Urothelium cell line (cell line): Measurements from ENCODE around the gene SLC25A42.
"Not testable (repeated sequence)": the region's sequence is repeated elsewhere in the genome, so short reads cannot be mapped to it uniquely, and the experiment has no call there.

Experiments
- DNase-seq: peaks from one replicate; pipeline ENCODE4 v3.0.0; 2011; ENCODE audit warnings: low spot score, mixed read lengths
- FAIRE-seq: peaks from 2 replicates; lab custom pipeline; 2011; peaks lifted over from hg19 to GRCh38; lab: Jason Lieb, UNC

Gene SLC25A42, protein sequence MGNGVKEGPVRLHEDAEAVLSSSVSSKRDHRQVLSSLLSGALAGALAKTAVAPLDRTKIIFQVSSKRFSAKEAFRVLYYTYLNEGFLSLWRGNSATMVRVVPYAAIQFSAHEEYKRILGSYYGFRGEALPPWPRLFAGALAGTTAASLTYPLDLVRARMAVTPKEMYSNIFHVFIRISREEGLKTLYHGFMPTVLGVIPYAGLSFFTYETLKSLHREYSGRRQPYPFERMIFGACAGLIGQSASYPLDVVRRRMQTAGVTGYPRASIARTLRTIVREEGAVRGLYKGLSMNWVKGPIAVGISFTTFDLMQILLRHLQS

DNA sequence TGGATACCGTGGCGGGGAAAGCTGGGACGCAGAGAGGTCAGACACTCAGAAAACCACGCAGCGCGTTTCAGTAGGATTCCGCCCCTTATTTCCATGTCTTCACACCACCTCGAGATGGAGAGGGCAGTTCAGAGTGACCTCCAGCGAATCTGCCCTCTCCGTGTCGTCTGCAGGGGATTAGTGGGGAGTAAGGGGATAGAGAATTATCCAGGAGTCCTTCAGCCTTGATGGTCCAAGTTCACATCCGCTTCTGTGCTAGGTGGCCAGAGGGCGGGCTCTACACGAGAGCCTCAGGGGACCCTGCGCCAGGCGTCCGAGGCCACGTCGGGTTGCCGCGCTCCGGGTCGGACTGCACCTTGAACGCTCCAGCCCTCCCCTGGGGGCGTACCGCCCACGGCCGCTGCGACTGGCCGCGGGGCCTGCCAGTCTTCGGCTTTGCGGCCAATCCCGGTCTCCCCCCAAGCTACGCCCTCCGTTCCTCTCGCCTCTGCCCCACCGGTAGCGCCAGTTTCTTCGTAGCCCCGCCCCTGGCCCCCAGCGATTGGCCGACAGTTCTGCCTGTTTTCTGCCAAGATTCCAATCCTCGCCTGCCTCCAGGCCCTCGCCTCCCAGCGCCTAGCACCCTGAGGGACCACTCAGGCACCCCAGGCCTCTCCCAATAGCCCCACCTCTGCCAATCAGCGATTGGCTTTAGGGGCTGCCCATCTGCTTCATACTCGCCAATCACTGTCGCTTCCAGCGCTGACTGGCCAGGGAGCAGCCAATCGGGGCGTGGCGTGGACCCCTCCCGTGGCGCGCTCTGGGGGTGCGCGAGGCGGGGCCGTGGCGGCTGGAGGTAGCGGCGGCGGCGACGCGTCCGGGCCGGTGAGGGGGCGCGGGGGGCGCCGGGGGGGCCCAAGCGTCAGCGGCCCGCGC lies at the start of gene SLC25A42:
TSS of gene SLC25A42 (plus strand) at position 812 of the 915 bp plus-strand sequence. CDS start 32,131 bp downstream, outside the sequence.
- DNase-seq, result peak; percentile 99
- FAIRE-seq, result no peak

DNA sequence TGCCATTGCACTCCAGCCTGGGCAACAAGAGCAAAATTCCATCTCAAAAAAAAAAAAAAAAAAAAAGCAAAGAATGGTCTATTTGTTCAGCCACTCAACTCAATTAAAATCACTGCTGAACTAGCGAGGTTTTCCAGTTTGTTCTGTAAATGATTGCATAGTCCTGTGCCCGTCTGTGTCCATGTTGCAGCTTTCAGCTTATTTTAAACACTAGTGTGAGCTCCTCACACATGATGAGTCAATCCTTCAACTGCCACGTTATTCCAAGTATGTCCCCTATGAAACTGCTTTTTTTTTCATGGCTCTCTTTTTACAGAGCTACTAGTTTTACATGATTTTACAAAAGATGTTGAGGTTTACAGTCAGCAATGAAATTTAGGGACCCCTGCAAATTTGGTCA lies 42.7 kb upstream of the SLC25A42 start:
- no peak for DNase-seq
- FAIRE-seq, result no peak

DNA sequence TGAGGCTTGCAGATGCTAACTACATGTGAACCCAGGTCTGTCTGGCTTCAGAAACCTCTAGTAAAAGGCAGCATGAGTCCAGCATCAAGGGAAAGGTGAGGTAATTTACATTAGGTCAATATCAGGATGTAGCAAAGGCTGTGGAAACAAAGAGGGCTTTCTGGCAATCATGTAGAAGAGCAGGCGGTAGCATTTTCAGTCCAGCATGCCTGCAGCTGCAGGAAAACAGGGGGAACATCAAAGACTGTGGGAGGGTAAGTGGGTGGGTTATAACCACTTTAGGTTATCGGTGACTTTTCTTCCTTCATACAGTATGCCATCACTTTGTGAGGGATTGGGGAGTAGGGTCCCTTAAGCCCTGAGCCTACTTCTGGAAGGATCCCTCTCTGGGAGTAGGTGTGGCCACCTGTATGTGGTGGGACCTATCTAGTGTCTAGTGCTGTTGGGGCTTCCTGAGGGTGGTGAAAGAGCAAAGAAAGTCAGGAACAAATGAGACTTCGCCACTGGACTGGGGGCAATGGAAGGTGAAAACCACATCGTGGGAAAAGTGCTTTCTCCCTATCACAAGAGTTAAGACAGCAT lies 41.3 kb upstream of the SLC25A42 start:
- DNase-seq (no peak), FAIRE-seq (no peak)

DNA sequence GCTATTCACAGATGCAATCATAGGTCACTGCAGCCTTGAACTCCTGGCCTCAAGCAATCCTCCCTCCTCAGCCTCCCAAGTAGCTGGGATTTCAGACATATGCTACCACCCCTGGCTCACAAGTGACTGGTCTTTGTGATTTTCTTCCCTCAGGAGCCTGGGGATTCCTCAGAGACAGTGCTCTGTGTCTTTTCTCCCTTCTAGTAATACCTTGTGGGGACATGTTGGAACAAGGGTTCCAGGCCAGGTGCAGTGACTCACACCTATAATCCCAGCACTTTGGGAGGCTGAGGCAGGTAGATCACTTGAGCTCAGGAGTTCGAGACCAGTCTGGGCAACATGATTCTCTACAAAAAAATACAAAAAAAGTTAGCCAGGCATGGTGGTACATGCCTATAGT lies 40.4 kb upstream of the SLC25A42 start:
- not testable (repeated sequence) for DNase-seq, FAIRE-seq

DNA sequence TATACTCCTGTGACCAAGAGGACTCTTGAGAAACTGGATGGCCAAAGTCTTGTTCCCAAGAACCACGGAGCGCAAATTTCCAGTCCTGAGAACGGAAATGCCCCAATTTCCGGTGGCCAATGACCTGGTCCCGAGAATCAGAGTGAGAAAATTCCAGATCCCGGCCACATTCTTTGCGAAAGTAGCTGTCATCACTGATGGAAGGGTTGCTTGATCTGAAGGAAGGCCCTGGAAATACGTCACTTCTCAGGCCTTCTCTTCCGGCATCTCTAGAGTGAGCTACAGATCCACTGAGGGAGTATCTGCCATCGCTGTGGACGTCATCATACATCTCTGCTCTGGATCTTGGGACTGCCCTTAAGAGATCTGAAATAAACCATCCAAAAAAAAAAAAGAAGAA lies 37.9 kb upstream of the SLC25A42 start:
- DNase-seq (no peak), FAIRE-seq (no peak)

DNA sequence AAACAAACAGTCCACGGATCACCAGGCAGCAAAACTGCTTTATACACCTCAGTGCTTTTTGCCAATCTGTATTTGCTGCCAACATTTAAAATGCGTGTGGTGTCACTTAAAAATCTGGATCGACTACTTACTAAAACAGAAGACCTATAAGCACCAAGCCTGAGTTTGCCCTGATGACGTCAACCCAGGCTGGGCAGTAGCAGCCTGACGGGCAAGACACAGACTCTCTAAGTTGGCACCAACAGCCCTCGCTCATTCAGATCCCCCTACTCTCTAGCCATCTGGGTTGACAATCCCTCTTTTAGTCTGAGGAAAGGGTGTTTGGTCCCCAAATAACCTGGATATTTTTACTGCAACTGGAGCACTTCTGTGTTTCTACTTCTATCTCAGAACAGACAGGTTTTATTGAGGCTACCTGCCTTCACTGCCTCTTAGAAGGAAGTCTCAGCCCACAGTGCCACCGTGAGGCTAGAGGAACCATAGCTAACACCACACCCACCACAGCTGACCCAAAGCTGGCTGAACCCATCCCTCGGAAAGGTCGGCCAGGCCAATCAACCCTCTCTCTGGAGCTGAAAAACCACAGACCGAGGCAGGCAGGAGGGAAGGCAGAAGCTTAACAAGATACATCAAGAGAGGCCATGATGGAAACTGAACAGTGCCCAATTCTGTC lies 37.4 kb upstream of the SLC25A42 start:
- DNase-seq (no peak), FAIRE-seq (no peak)

DNA sequence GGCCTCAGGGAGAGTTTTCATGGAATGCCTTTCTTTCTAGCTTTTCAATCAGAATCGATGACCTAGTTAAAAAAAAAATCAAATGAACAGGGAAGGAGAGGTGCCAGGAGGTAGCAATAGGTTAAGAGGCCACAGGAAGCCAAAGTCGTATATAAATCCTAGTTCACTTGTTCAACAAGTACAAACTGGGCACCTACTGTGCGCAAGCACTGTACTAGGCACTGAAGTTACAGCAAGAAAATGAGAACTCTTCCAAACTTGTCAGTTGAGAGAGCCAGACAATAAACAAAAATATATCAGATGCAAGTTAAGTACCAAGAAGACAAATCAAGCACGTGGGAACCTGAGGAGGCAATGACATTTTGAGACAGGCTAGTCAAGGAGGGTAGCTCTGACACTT lies 36.6 kb upstream of the SLC25A42 start:
- FAIRE-seq, result no peak
- DNase-seq, result no peak

DNA sequence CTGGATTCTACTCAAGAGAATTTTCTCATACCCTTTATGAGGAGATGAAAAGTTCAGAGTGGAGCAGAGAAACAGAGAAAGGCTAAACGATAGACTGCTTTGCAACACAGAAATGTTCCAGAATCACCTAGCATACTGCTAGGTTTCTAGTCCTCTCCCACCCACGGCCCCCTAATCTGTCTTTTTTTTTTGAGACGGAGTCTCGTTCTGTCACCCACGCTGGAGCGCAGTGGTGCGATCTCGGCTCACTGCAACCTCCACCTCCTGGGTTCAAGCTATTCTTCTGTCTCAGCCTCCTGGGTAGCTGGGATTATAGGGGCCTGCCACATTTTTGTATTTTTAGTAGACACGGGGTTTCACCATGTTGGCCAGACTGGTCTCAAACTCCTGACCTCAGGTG lies 35.3 kb upstream of the SLC25A42 start:
- no peak for FAIRE-seq
- DNase-seq, result no peak

DNA sequence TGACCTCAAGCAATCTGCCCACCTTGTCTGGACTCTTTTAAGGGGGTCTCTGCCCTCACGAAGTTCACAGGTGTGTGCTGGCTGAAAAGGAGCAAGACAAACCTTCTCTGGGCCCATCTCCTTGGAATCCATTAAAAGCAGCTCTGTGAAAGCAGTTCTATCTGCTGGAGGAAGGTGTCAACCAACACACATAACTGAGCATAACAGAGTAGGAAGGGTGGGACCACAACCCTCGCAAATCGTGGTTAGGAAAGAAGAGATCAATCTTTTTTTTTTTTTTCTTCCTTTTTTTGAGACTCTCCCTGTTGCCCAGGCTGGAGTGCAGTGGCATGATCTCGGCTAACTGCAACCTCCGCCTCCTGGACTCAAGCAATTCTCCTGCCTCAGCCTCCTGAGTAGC lies 31.9 kb upstream of the SLC25A42 start:
- FAIRE-seq, result no peak
- DNase-seq, result no peak

DNA sequence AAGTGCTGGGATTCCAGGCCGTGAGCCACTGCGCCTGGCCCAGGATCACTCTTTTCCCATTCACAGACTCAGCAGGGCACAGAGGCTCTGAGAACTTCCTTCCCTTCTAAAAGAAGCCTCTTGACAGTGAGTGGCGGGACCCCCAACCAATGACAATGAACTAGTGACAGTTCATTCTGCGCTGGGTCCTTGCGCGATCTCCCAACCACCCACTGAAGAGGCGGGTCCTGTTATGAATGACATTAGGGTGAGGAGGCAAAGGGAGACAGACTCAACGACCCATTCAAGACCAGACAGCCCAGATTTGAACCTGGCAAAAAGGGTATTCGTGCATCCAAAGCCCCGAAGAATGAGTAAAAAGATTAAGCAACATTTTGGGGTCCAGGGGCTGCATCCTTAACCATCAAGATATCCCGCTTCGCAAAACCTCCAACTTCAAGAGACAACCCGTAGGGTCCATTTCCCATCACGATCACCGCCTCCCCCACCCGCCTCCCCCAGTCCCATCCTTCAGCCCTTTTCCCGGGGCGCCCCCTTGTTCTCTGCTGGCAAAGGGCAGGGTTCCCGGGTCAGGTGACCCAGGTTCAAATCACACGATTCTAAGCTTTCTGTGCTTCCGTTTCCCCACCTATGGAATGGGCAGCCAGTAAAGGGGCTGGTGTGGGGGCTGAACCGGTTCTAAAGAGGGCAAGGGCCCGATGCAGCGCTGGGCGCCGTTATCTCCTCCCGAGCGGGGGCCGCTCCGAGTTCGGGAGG lies 31.2 kb upstream of the SLC25A42 start:
- FAIRE-seq, result no peak
- DNase-seq, result peak; percentile 57

DNA sequence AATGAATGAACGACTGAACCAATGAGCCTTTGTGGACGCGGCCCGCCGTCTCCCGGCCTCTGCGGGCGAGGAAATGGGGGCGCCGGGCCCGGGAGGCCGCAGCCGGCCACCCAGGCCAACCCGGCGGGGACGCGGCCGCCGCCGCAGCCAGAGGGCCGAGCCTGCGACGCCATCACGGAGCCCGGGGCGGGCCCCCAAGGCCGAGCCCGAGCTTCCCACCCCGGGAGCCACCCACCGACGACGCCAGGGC lies 30.7 kb upstream of the SLC25A42 start:
- DNase-seq, result no peak

DNA sequence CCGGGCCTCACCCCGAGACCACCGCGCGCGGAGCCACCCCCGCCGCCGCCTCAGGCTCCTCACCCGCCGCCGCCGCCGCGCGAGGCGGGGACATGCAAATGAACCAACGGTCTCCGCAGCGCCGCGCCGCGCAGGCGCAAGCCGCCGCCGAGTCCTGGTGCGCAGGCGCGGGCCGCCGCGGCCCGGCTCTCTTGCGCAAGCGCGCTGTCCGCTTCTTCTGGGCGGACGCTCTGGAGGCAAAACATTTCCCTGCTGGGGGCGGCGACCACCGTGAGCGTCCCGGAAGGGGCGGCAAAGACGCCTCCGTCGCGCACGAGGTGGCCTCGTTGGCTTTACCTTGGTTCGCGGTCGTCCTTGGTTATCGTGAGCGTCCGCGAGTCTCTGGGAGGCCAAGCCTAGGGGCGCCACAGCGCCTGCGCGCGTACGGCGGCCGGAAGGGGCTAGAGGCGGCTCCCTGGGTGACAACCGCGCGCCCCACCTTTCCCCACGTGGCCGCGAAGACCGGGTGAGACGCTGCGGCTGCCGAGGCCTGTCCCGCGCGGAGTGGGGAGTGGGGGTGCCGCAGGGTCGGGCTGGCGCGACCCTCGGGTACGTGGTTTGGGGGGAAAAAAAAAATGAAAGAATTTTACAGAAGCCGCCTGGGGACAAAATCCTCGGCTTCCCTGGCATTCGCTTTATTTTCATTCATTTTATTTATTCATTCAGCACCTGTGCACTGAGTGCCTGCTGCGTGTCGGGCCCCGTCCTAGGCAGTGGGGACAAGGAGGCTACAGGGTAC lies 30.2 kb upstream of the SLC25A42 start, which contains the start of the genes ARMC6 and SUGP2:
TSS of gene ARMC6 (plus strand) at position 178 of the 778 bp plus-strand sequence. CDS start 607 bp downstream, outside the sequence.
TSS of gene SUGP2 (minus strand) at position 92 of the 778 bp plus-strand sequence. CDS start 2,446 bp downstream, outside the sequence.
- FAIRE-seq (no peak), DNase-seq (peak; percentile 95)

More for the DNA sequence above, 30.7 kb upstream of the SLC25A42 start:
- FAIRE-seq, result no peak

DNA sequence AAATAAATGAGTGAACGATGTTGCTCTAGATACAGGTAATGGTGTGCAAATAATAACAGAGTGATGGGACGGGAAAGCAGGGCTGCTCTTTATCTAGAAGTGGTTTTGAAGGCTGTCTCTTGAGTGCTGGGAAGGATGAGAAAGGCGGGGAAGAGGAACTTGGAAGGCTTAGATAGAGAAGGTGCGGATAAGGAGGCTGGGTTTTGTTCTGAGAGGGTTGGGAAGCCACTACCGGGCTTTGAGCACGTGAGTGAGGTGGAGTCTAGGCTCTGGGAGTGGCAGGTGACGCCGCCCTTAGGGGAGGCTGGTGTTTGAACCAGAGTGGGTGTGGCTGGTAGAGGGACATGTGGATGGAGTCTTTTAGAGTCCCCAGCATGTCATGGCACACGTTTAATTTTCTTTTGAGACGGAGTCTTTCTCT lies 29.6 kb upstream of the SLC25A42 start:
- DNase-seq, result peak; percentile 72
- FAIRE-seq, result no peak

DNA sequence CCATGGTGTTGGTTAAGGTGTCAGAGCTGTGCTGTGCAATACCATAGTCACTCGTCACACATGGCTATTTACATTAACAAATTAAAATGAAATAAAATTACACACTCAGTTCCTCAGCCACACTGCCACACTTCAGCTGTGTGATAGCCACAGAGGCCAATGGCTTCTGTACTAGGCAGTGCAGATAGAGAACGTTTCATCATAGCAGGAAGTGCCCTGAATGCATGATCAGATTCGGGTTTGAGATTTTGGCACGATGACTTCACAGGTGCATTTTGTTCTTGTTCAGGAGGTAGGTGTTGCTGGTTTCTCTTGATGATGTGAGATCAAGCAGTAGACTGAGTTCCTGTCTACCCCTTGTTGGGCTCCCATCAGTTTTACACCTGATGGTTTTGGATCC lies 23.9 kb upstream of the SLC25A42 start:
- DNase-seq (no peak), FAIRE-seq (no peak)

DNA sequence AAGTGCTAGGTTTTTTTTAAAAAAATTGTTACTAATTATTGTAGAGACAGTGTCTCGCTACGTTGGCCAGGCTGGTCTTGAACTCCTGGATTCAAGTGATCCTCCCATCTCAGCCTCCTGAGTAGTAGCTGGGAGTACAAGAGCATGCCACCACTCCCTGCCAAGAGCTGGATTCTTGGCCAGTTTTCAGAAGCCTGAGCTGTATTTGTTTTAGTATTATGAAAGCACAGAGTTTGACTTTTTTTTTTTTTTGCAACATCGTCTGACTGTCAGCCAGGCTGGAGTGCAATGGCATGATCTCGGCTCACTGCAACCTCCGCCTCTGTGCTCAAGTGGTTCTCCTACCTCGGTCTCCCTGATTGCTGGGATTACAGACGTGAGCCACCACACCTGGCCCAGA lies 23.4 kb upstream of the SLC25A42 start:
- FAIRE-seq (no peak), DNase-seq (no peak)

DNA sequence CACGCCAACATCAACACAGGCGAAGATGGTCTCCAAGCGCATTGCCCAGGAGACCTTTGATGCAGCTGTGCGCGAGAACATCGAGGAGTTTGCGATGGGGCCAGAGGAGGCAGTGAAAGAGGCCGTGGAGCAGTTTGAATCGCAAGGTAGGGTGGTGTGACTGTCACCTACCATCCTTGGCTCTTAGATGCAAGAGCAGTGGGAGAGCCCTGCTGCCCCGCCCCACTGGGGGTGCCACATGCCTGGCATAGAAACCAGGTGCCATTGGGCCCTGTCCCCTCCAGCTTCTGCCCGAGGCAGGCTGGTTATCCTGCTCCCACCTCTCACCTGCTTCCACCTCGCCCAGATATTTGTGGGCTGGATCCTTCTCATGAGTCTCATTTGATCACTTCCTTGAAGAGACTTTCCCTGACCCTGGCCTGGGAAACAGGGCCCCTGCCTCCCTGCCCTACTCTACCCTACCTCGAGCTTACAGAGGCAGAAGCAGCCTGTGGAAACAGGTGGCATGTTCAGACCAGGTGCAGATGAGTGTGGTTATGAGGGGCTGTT lies 21.0 kb upstream of the SLC25A42 start:
- FAIRE-seq (no peak), DNase-seq (no peak)

DNA sequence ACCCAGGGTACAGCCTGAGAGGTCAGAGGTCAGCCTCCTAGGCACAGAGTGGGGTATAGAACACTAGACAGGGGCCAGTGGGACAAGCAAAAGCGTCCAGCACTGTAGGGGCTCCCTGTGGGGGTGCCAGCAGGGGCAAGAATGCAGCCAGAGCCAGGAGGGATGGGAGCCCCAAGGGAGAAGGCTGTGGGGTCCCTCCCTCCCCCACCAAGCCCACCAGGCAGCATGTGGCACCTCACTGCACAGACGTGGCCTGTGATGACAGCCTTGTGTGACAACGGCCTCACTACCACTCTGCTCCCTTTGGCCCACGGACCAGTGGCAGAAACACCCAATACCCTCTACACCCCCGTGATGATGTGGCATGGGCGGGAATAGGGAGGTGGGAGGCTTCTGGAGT lies 20.3 kb upstream of the SLC25A42 start:
- FAIRE-seq, result no peak

DNA sequence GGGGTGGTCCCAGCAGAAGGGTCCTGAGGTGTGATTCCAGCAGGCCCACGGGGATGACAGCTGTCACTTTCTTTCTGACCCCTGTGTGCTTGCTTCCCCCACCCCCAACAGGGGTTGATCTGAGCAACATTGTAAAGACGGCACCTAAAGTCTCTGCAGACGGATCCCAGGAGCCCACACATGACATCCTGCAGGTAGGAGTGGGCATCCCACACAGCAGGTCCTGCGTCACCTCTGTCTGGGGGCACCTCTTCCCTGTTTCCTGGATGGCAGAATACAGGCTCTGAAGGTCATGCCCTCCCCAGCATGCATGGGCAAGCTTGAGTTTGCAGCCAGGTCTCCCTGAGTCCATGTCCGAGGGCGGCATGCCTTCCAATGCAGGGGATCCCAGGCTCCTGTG lies 19.9 kb upstream of the SLC25A42 start:
- DNase-seq (no peak), FAIRE-seq (no peak)

More for the DNA sequence above, 20.3 kb upstream of the SLC25A42 start:
- no peak for DNase-seq

DNA sequence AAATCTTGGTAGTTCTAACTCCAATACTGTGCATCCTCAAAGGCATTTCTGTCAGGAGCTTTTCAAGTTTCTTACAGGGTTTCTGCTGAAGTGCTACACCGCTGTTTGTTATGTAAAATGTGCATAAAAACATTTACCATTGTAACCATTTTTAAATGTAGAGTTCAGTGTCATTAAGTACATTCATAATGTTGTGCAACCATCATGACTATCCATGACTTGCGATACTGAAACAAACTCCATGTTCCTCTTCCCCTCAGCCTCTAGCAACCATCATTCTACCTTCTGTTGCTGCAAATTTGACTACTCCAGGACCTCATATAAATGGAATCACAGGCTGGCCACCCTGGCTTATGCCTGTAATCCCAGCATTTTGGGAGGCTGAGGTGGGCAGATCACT lies 14.4 kb upstream of the SLC25A42 start:
- no peak for DNase-seq
- FAIRE-seq, result no peak
